HepG2 (cell line): Measurements from ENCODE around the gene BTN1A1. TPM values are rescaled to one million over a fixed set of nuclear protein-coding genes. Genes with fewer than 3 reads are reported as not detected.

ENCODE experiments used
- ESRRA ChIP-seq: sonication (generic); formaldehyde crosslinking; IDR thresholded peaks from 2 replicates; pipeline ENCODE4 v1.5.1; 2020; ENCODE audit warnings: mild to moderate bottlenecking, low read depth, missing genetic modification reagents
- FOXP1 ChIP-seq, 2 experiments: fragments of 450-650 bp in 1 of 2; IDR thresholded peaks; 2 replicates each; pipeline ENCODE4 v1.6.1; 2017 to 2018; ENCODE audit warnings: antibody characterized with exemption in 1 of 2
- HMGA1 ChIP-seq: sonication (generic); formaldehyde crosslinking; conservative IDR thresholded peaks from 2 replicates; pipeline ENCODE4 v1.4.0; 2020; ENCODE audit warnings: missing genetic modification reagents
- ISX ChIP-seq: sonication (generic); formaldehyde crosslinking; conservative IDR thresholded peaks from 2 replicates; pipeline ENCODE4 v1.5.0; 2020; ENCODE audit warnings: missing genetic modification reagents
- KDM5A ChIP-seq: fragments of 200-600 bp; sonication (generic); IDR thresholded peaks from 2 replicates; pipeline ENCODE4 v1.7.0; 2018; ENCODE audit warnings: antibody characterized with exemption, mild to moderate bottlenecking, low read length, borderline replicate concordance
- KLF16 ChIP-seq, 2 experiments: sonication (generic) in 1 of 2; formaldehyde crosslinking in 1 of 2; IDR thresholded peaks; 2 replicates each; pipeline versions ENCODE4 v1.6.1 to v1.8.0; 2016 to 2023; ENCODE audit warnings: missing genetic modification reagents in 2 of 2, missing compliant biosample characterization in 1 of 2
- MTF2 ChIP-seq: sonication (generic); formaldehyde crosslinking; IDR thresholded peaks from 2 replicates; pipeline ENCODE4 v1.5.0; 2020; ENCODE audit warnings: missing genetic modification reagents, borderline replicate concordance
- MXD3 ChIP-seq: IDR thresholded peaks from 2 replicates; pipeline ENCODE4 v1.6.1; 2016; ENCODE audit warnings: mild to moderate bottlenecking, missing biosample characterization, missing genetic modification reagents
- NR2C2 ChIP-seq: sonication (generic); formaldehyde crosslinking; IDR thresholded peaks from 2 replicates; pipeline ENCODE4 v1.4.0; 2020; ENCODE audit warnings: missing genetic modification reagents, mild to moderate bottlenecking, moderate library complexity, borderline replicate concordance
- NR2F1 ChIP-seq, 2 experiments: fragments of 450-650 bp in 1 of 2; formaldehyde crosslinking in 1 of 2; IDR thresholded peaks; 2 replicates each; pipeline versions ENCODE4 v1.5.0 to v1.6.1; 2016 to 2020; ENCODE audit warnings: mild to moderate bottlenecking in 1 of 2, missing compliant biosample characterization in 1 of 2, missing genetic modification reagents in 1 of 2, moderate library complexity in 1 of 2
- PLRG1 ChIP-seq: fragments of 450-650 bp; conservative IDR thresholded peaks from 2 replicates; pipeline ENCODE4 v1.6.1; 2016
- SMARCC2 ChIP-seq: fragments of 450-650 bp; IDR thresholded peaks from 2 replicates; pipeline ENCODE4 v1.6.1; 2017; ENCODE audit warnings: antibody characterized with exemption, mild to moderate bottlenecking
- U2AF1 ChIP-seq: fragments of 200-400 bp; formaldehyde crosslinking; optimal IDR thresholded peaks from 2 replicates; pipeline ENCODE3; 2017; ENCODE audit warnings: mild to moderate bottlenecking, low read depth, low read length
- WIZ ChIP-seq: sonication (generic); formaldehyde crosslinking; IDR thresholded peaks from 2 replicates; pipeline ENCODE4 v1.5.1; 2020; ENCODE audit warnings: mild to moderate bottlenecking, missing genetic modification reagents
- ZBTB1 ChIP-seq: sonication (generic); formaldehyde crosslinking; IDR thresholded peaks from 2 replicates; pipeline ENCODE4 v1.4.0; 2020; ENCODE audit warnings: missing genetic modification reagents, borderline replicate concordance
- ZMYM2 ChIP-seq: sonication (generic); formaldehyde crosslinking; IDR thresholded peaks from 2 replicates; pipeline ENCODE4 v1.8.0; 2022; ENCODE audit warnings: mild to moderate bottlenecking, missing genetic modification reagents
- ZNF124 ChIP-seq: sonication (generic); formaldehyde crosslinking; IDR thresholded peaks from 2 replicates; pipeline ENCODE4 v1.4.0; 2020; ENCODE audit warnings: missing genetic modification reagents
- ZNF275 ChIP-seq: sonication (generic); formaldehyde crosslinking; IDR thresholded peaks from 2 replicates; pipeline ENCODE4 v1.8.0; 2022; ENCODE audit warnings: missing genetic modification reagents, mild to moderate bottlenecking, inconsistent platforms, borderline replicate concordance
- ZNF292 ChIP-seq: sonication (generic); formaldehyde crosslinking; IDR thresholded peaks from 2 replicates; pipeline ENCODE4 v1.8.1; 2022; ENCODE audit warnings: mild to moderate bottlenecking, low read depth, missing genetic modification reagents, borderline replicate concordance
- ZNF564 ChIP-seq: sonication (generic); formaldehyde crosslinking; IDR thresholded peaks from 2 replicates; pipeline ENCODE4 v1.8.1; 2023; ENCODE audit warnings: mild to moderate bottlenecking, missing genetic modification reagents
- ZNF839 ChIP-seq: sonication (generic); formaldehyde crosslinking; IDR thresholded peaks from 2 replicates; pipeline ENCODE4 v1.4.0; 2020; ENCODE audit warnings: missing genetic modification reagents, mild to moderate bottlenecking, borderline replicate concordance
- polyA plus RNA-seq, 8 experiments: library from polyadenylated mRNA; depleted of rRNA in 3 of 8; stranded (reverse) in 7 of 8; unstranded in 1 of 8; fragments of >200 nt; fragmentation: Illumina TruSeq in 4 of 8; extraction: Trizol in 4 of 8; gene quantifications; 2 replicates each; pipeline versions ENCODE4 v1.2.1 to v1.2.3, GENCODE V29; 2011 to 2016; ENCODE audit warnings: low read depth in 4 of 8, missing spikeins in 1 of 8, mixed read lengths in 1 of 8; ENCODE audit not compliant: insufficient read depth in 1 of 8
- total RNA-seq, 5 experiments: library from RNA; depleted of rRNA; stranded (reverse); fragments of >200 nt; fragmentation: Illumina TruSeq; extraction: Trizol; gene quantifications; 2 replicates each; pipeline ENCODE4 v1.2.3, GENCODE V29; 2016; ENCODE audit warnings: low read depth in 1 of 5
- TF ChIP-seq, protein P1 (sequence below): sonication (generic); formaldehyde crosslinking; IDR thresholded peaks from 2 replicates; pipeline ENCODE4 v1.5.0; 2020; ENCODE audit warnings: mild to moderate bottlenecking, missing genetic modification reagents
- TF ChIP-seq, protein P2 (sequence below): sonication (generic); formaldehyde crosslinking; IDR thresholded peaks from 2 replicates; pipeline ENCODE4 v1.5.0; 2020; ENCODE audit warnings: mild to moderate bottlenecking, missing genetic modification reagents

The BTN1A1 gene
- total and polyA plus RNA-seq, 2 of the 13 experiments (the other 11 are each of a cell fraction or from before 2014, with no cell fraction given) = 0.04 TPM; not detected in 1

- TF ChIP-seq ZBTB1 (CRISPR knock-in tag) (no peak; the same call in 1 of the 2 replicates), ESRRA (CRISPR knock-in tag) (no peak; the same call in 1 of the 2 replicates), NR2F1 (CRISPR knock-in tag; IDR thresholded peaks at IDR 0.05) (0 out of 4 replicates have a peak, but pooled peaks of 1 of the 2 experiments have one; percentile 19), MTF2 (CRISPR knock-in tag) (no peak), SMARCC2 (no peak), ZNF839 (CRISPR knock-in tag) (peak; percentile 96), NR2C2 (CRISPR knock-in tag) (peak; percentile 98), ZNF292 (peak; percentile 85), U2AF1 (no peak), ZNF564 (CRISPR knock-in tag) (peak; percentile 71; the same call in 1 of the 2 replicates), ZMYM2 (peak; percentile 31), KDM5A (no peak; the same call in 1 of the 2 replicates), MXD3 (CRISPR knock-in tag) (peak; percentile 91; the same call in 1 of the 2 replicates), WIZ (CRISPR knock-in tag) (no peak), FOXP1 (IDR thresholded peaks at IDR 0.05) (no peak; the same call in 1 of the 2 replicates), FOXP1 (CRISPR knock-in tag; IDR thresholded peaks at IDR 0.05) (no peak), PLRG1 (no peak), KLF16 (CRISPR knock-in tag; IDR thresholded peaks at IDR 0.05) (peak in 1 of 2 experiments; percentile 21; a peak in 1 of 4 replicates), ZNF124 (CRISPR knock-in tag) (peak; percentile 26; the same call in 1 of the 2 replicates), HMGA1 (CRISPR knock-in tag) (no peak), ZNF275 (CRISPR knock-in tag) (peak; percentile 46; the same call in 1 of the 2 replicates), ISX (CRISPR knock-in tag) (0 out of 2 replicates have a peak, but pooled peaks have one; percentile 70)
- TF ChIP-seq, protein P1, sequence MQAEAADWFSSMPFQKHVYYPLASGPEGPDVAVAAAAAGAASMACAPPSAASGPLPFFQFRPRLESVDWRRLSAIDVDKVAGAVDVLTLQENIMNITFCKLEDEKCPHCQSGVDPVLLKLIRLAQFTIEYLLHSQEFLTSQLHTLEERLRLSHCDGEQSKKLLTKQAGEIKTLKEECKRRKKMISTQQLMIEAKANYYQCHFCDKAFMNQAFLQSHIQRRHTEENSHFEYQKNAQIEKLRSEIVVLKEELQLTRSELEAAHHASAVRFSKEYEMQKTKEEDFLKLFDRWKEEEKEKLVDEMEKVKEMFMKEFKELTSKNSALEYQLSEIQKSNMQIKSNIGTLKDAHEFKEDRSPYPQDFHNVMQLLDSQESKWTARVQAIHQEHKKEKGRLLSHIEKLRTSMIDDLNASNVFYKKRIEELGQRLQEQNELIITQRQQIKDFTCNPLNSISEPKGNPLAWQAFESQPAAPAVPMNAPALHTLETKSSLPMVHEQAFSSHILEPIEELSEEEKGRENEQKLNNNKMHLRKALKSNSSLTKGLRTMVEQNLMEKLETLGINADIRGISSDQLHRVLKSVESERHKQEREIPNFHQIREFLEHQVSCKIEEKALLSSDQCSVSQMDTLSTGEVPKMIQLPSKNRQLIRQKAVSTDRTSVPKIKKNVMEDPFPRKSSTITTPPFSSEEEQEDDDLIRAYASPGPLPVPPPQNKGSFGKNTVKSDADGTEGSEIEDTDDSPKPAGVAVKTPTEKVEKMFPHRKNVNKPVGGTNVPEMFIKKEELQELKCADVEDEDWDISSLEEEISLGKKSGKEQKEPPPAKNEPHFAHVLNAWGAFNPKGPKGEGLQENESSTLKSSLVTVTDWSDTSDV (CRISPR knock-in tag) = no peak
- TF ChIP-seq, protein P2, sequence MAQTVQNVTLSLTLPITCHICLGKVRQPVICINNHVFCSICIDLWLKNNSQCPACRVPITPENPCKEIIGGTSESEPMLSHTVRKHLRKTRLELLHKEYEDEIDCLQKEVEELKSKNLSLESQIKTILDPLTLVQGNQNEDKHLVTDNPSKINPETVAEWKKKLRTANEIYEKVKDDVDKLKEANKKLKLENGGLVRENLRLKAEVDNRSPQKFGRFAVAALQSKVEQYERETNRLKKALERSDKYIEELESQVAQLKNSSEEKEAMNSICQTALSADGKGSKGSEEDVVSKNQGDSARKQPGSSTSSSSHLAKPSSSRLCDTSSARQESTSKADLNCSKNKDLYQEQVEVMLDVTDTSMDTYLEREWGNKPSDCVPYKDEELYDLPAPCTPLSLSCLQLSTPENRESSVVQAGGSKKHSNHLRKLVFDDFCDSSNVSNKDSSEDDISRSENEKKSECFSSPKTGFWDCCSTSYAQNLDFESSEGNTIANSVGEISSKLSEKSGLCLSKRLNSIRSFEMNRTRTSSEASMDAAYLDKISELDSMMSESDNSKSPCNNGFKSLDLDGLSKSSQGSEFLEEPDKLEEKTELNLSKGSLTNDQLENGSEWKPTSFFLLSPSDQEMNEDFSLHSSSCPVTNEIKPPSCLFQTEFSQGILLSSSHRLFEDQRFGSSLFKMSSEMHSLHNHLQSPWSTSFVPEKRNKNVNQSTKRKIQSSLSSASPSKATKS (CRISPR knock-in tag) = no peak
Observed at GRCh38 chr6:26537846-26538571, 37.9 kb downstream of the BTN1A1 start, which contains the start of gene HMGN4 (continued).
